HL-60 (cell line): Measurements from ENCODE around the gene STEAP3.

Experiments
- DNase-seq, 2 experiments: peaks; one replicate each; pipeline ENCODE4 v3.0.0-alpha.2; 2010 to 2020; ENCODE audit warnings: low read depth in 1 of 2, low spot score in 1 of 2
- H3K27ac ChIP-seq: fragments of 250-450 bp; sonication (Bioruptor Pico); replicated peaks from 2 replicates; pipeline ENCODE4 v1.5.1; 2020; ENCODE audit warnings: mild to moderate bottlenecking, moderate library complexity
- H3K27me3 ChIP-seq: fragments of 250-450 bp; sonication (Bioruptor Pico); 2 replicates; pipeline ENCODE4 v1.5.1; 2021; ENCODE audit warnings: mild to moderate bottlenecking, moderate library complexity; ENCODE audit not compliant: insufficient read depth, poor library complexity, severe bottlenecking
- H3K4me3 ChIP-seq: replicated peaks from 2 replicates; pipeline ENCODE4 v1.5.1; 2011; ENCODE audit warnings: mild to moderate bottlenecking, control low read depth, low read length; ENCODE audit not compliant: insufficient read depth
- CTCF ChIP-seq: IDR thresholded peaks from one replicate; pipeline ENCODE4 v1.5.1; 2011; ENCODE audit warnings: low read length, control low read depth, inconsistent platforms; ENCODE audit not compliant: insufficient read depth
- GABPA ChIP-seq: IDR thresholded peaks from 2 replicates; pipeline ENCODE4 v1.6.1; 2012; ENCODE audit warnings: low read depth
- POLR2AphosphoS5 ChIP-seq: IDR thresholded peaks from 2 replicates; pipeline ENCODE4 v1.6.1; 2012; ENCODE audit warnings: low read depth
- REST ChIP-seq: IDR thresholded peaks from 2 replicates; pipeline ENCODE4 v1.6.1; 2012; ENCODE audit warnings: low read depth; ENCODE audit not compliant: insufficient replicate concordance
- SPI1 ChIP-seq: IDR thresholded peaks from 2 replicates; pipeline ENCODE4 v1.6.1; 2012; ENCODE audit warnings: low read depth, mild to moderate bottlenecking, borderline replicate concordance

Gene STEAP3

GRCh38 chr2:119205001-119205706 is 18.5 kb upstream of the STEAP3 start:
- Histone ChIP-seq H3K27ac (no peak overlapping the region), H3K27me3 (no peaks in the 10 kb centered on the region), H3K4me3 (no peak overlapping the region)
- no peak for DNase-seq
- TF ChIP-seq SPI1, result no peak

GRCh38 chr2:119206201-119206600 is 17.4 kb upstream of the STEAP3 start:
- H3K4me3 ChIP-seq, result no peak overlapping the region
- no peaks in the 10 kb centered on the region for H3K27me3 ChIP-seq
- H3K27ac ChIP-seq, result no peak overlapping the region
- peak in 1 of 2 experiments; percentile 26 for DNase-seq
- TF ChIP-seq SPI1 (no peak), REST (no peak), GABPA (no peak), CTCF (no peak), POLR2AphosphoS5 (no peak)

- DNase-seq, result no peak
- Histone ChIP-seq H3K27me3 (no peaks in the 10 kb centered on the region), H3K27ac (no peak overlapping the region), H3K4me3 (no peak overlapping the region)
- TF ChIP-seq REST (no peak), GABPA (no peak), SPI1 (no peak), CTCF (no peak)
Measured at GRCh38 chr2:119207447-119207846, 16.2 kb upstream of the STEAP3 start.

- Histone ChIP-seq H3K27ac (no peak overlapping the region), H3K4me3 (no peak overlapping the region), H3K27me3 (no peaks in the 10 kb centered on the region)
- no peak for TF ChIP-seq SPI1
- TF ChIP-seq CTCF, result no peak
- no peak for TF ChIP-seq GABPA
- no peak for TF ChIP-seq POLR2AphosphoS5
- TF ChIP-seq REST, result no peak
- no peak for DNase-seq
Measured at GRCh38 chr2:119208791-119209203, 14.8 kb upstream of the STEAP3 start.
